ENCODE results near the gene KRT15. TPM values are rescaled to one million over a fixed set of nuclear protein-coding genes. Genes with fewer than 3 reads are reported as not detected.

The KRT15 gene
- total and polyA plus RNA-seq, 2 of the 8 experiments (the other 6 are each of a cell fraction or from before 2014, with no cell fraction given), result 0.11 to 0.13 TPM

DNA sequence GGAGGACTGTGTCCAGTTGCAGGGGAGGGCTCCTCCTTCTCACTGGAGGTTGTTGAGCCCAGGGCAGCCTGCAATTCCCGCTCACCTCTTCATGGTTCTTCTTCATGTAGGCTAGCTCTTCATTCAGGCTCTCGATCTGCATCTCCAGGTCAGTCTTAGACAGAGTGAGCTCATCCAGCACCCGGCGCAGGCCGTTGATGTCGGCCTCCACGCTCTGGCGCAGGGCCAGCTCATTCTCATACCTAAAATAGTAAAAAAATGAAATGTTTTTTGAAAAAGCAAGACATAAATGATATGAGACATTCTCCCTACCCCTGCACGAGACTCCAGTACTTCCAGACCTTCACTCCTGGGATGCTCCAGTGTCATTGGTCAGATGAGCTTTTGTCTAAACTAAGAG, 15.5 kb downstream of the KRT15 start:
- Histone ChIP-seq H3K4me3 (ENCODE audit: extremely low read depth in 1 of 4, insufficient read depth in 2 of 4, low read depth in 3 of 4, low read length in 4 of 4) (no peak overlapping the region), H3K9ac (replicated peaks in 1 of 4; ENCODE audit: extremely low read depth in 1 of 4, low read depth in 3 of 4, low read length in 3 of 4) (no peak overlapping the region), H3K4me1 (replicated peaks in 1 of 4; ENCODE audit: control insufficient read depth in 3 of 4, insufficient read depth in 4 of 4, low read length in 3 of 4) (peaks cover 0 to 19% (median 11%) of the 10 kb centered on the region in 4 experiments; a peak in 6 of 7 replicates), H4K91ac (replicated peaks; ENCODE audit: insufficient read length, low read length) (no peak overlapping the region), H4K20me1 (replicated peaks in 1 of 2; ENCODE audit: control insufficient read depth in 1 of 2, insufficient read depth in 2 of 2, low read length in 2 of 2) (no peaks in the 10 kb centered on the region), H2BK12ac (ENCODE audit: low read depth, low read length) (no peak overlapping the region), H2AK5ac (ENCODE audit: low read depth, low read length) (no peak overlapping the region), H3K36me3 (ENCODE audit: control insufficient read depth in 2 of 4, insufficient read depth in 4 of 4, low read length in 3 of 4) (no peaks in the 10 kb centered on the region), H4K8ac (ENCODE audit: extremely low read depth, insufficient read depth, low read length) (no peak overlapping the region), H4K5ac (ENCODE audit: insufficient read length, low read depth, low read length) (no peak overlapping the region), H2BK120ac (replicated peaks; ENCODE audit: low read depth, low read length) (no peak overlapping the region), H3K27me3 (replicated peaks in 1 of 4; ENCODE audit: control insufficient read depth in 3 of 4, extremely low read depth in 1 of 4, insufficient read depth in 3 of 4, low read length in 3 of 4) (no peaks in the 10 kb centered on the region), H3K56ac (replicated peaks; ENCODE audit: insufficient read length, low read depth, low read length) (no peak overlapping the region), H3K79me2 (ENCODE audit: control insufficient read depth in 1 of 2, insufficient read depth in 2 of 2, low read length in 2 of 2) (no peaks in the 10 kb centered on the region), H2BK20ac (ENCODE audit: low read length) (no peak overlapping the region), H3K23ac (ENCODE audit: insufficient read length) (no peak overlapping the region), H3K14ac (ENCODE audit: insufficient read length) (no peak overlapping the region), H2BK15ac (ENCODE audit: low read length) (0 out of 2 replicates have a peak overlapping the region, but pooled peaks have one; percentile 72), H3K4ac (replicated peaks; ENCODE audit: insufficient read length, low read depth, low read length) (no peak overlapping the region), H2AFZ (ENCODE audit: low read length) (no peak overlapping the region), H3K18ac (ENCODE audit: extremely low read depth, low read length) (no peak overlapping the region), H3K9me3 (ENCODE audit: insufficient read depth in 2 of 2, low read depth in 1 of 2, low read length in 1 of 2) (no peaks in the 10 kb centered on the region), H3K79me1 (ENCODE audit: low read depth, low read length) (no peaks in the 10 kb centered on the region), H3K23me2 (ENCODE audit: low read depth, low read length) (no peaks in the 10 kb centered on the region), H3K4me2 (ENCODE audit: insufficient read depth in 1 of 2, low read depth in 2 of 2, low read length in 2 of 2) (no peak overlapping the region), H3K27ac (ENCODE audit: low read depth, low read length) (no peak overlapping the region), H2BK5ac (ENCODE audit: low read depth, low read length) (no peak overlapping the region; the same call in 1 of the 2 replicates)
- ChIA-PET POLR2A (ENCODE audit: partially characterized antibody) (interaction anchor here (0.6 to 5.6 kb wide), 3 partner anchors 18 to 25 kb away, joined by 5 to 32 read pairs (median 14); partner anchors contain the start of gene KRT19), CTCF (ENCODE audit: partially characterized antibody) (interaction anchor here (0.7 to 33.9 kb wide), 9 partner anchors 10 to 171 kb away, joined by 3 to 427 read pairs (median 6); partner anchors contain the start of gene KRT36)
- WGBS, 2 experiments (ENCODE audit: extremely low coverage in 1 of 2, insufficient coverage in 1 of 2, insufficient read length in 1 of 2, insufficient replicate concordance in 2 of 2, low coverage in 1 of 2, low lambda C conversion rate in 2 of 2, missing lambda C conversion rate in 1 of 2), result 91% methylated on average over 9 of the region's 9 CpGs; no CpG with 5 or more reads in 1 of the 2 experiments
- DNase-seq (ENCODE audit: low read depth in 1 of 2, low spot score in 2 of 2), result no peak
- no peak for FAIRE-seq
- no peak for TF ChIP-seq PHF8 (conservative IDR thresholded peaks at IDR 0.05; ENCODE audit: low read depth, low read length)
- no peak for TF ChIP-seq TAF1 (IDR thresholded peaks at IDR 0.05; ENCODE audit: low read depth, low read length)
- TF ChIP-seq BRCA1 (IDR thresholded peaks at IDR 0.05; ENCODE audit: low read depth, low read length), result no peak
- TF ChIP-seq KDM1A (IDR thresholded peaks at IDR 0.05; ENCODE audit: borderline replicate concordance, low read length), result no peak
